Neutrophil (primary cell): Measurements from ENCODE around the gene STON2.

Source experiments
- H3K27ac ChIP-seq: fragments of 200-600 bp; sonication (generic); 2 replicates; pipeline ENCODE4 v1.5.1; 2016; ENCODE audit warnings: mild to moderate bottlenecking, moderate library complexity
- H3K27me3 ChIP-seq: fragments of 200-600 bp; sonication (generic); 2 replicates; pipeline ENCODE4 v1.6.0; 2016; ENCODE audit warnings: mild to moderate bottlenecking
- H3K36me3 ChIP-seq: fragments of 200-600 bp; sonication (generic); 2 replicates; pipeline ENCODE4 v1.5.1; 2017
- H3K4me1 ChIP-seq, 2 experiments: fragments of 200-600 bp in 1 of 2; sonication (generic) in 1 of 2; 1 replicate in 1 of 2; 2 replicates in 1 of 2; pipeline versions ENCODE4 v1.5.1 to v1.6.1; 2013 to 2016; ENCODE audit warnings: low read depth in 1 of 2, low read length in 1 of 2, mild to moderate bottlenecking in 1 of 2, moderate library complexity in 1 of 2; ENCODE audit not compliant: control insufficient read depth in 1 of 2, insufficient read depth in 1 of 2
- H3K4me3 ChIP-seq, 2 experiments: fragments of 200-600 bp in 1 of 2; sonication (generic) in 1 of 2; 1 replicate in 1 of 2; 2 replicates in 1 of 2; pipeline ENCODE4 v1.5.1; 2013 to 2016; ENCODE audit warnings: low read depth in 1 of 2, low read length in 1 of 2, mild to moderate bottlenecking in 1 of 2, moderate library complexity in 1 of 2
- H3K9me3 ChIP-seq: fragments of 200-600 bp; sonication (generic); 2 replicates; pipeline ENCODE4 v1.5.1; 2016
- CTCF ChIP-seq: fragments of 200-600 bp; sonication (generic); IDR thresholded peaks from 2 replicates; pipeline ENCODE4 v1.5.1; 2016; ENCODE audit warnings: antibody characterized with exemption

STON2 gene, protein sequence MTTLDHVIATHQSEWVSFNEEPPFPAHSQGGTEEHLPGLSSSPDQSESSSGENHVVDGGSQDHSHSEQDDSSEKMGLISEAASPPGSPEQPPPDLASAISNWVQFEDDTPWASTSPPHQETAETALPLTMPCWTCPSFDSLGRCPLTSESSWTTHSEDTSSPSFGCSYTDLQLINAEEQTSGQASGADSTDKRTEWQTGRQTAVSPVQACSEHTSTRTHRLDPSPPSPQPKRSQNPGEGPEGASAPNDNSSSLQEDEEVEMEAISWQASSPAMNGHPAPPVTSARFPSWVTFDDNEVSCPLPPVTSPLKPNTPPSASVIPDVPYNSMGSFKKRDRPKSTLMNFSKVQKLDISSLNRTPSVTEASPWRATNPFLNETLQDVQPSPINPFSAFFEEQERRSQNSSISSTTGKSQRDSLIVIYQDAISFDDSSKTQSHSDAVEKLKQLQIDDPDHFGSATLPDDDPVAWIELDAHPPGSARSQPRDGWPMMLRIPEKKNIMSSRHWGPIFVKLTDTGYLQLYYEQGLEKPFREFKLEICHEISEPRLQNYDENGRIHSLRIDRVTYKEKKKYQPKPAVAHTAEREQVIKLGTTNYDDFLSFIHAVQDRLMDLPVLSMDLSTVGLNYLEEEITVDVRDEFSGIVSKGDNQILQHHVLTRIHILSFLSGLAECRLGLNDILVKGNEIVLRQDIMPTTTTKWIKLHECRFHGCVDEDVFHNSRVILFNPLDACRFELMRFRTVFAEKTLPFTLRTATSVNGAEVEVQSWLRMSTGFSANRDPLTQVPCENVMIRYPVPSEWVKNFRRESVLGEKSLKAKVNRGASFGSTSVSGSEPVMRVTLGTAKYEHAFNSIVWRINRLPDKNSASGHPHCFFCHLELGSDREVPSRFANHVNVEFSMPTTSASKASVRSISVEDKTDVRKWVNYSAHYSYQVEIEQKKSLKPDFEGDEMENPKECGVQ

DNA sequence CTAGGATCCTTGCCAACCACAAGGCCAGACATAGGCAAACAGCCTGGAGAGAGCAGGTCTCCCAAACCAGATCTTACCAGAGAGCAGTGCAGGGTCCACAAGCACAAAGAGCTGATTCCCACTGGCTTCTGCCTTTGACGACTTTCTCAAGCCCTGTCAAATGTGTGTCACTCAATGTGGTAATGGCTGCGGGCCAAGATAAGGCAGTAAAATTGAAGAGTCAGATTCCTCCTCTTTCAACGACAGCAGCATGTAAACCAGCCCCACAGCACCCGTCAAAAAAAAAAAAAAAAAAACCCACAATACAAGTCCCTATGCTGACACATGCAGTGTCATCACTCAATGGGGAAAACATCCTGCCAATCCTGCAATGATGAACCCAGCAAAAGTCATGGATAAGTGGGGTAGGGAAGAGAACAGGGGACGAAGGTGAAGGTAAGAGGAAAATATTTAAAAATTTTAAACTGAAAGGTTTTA lies at the start of gene STON2:
Gene STON2, minus strand, starts transcription at position 123 of the 477 bp plus-strand sequence. CDS start 1,942 bp downstream, outside the sequence.
- H3K27ac ChIP-seq, result no peak within 1 kb of the TSS
- no peak for TF ChIP-seq CTCF
- no peaks in the 10 kb centered on the region for H3K27me3 ChIP-seq
- H3K4me3 ChIP-seq, result no peak within 1 kb of the TSS
- no peaks in the 10 kb centered on the region for H3K4me1 ChIP-seq
- no peaks in the 10 kb centered on the region for H3K36me3 ChIP-seq
- no peaks in the 10 kb centered on the region for H3K9me3 ChIP-seq

- peaks cover 0 to 3% of the 10 kb centered on the region in 2 experiments for H3K4me1 ChIP-seq
- no peak overlapping the region for H3K27ac ChIP-seq
- no peak for TF ChIP-seq CTCF
- H3K9me3 ChIP-seq, result no peaks in the 10 kb centered on the region
- no peaks in the 10 kb centered on the region for H3K36me3 ChIP-seq
- H3K27me3 ChIP-seq, result peaks cover 5% of the 10 kb centered on the region
- H3K4me3 ChIP-seq, result no peak overlapping the region
Observed at GRCh38 chr14:81449576-81449975, 49.5 kb upstream of the STON2 start.

DNA sequence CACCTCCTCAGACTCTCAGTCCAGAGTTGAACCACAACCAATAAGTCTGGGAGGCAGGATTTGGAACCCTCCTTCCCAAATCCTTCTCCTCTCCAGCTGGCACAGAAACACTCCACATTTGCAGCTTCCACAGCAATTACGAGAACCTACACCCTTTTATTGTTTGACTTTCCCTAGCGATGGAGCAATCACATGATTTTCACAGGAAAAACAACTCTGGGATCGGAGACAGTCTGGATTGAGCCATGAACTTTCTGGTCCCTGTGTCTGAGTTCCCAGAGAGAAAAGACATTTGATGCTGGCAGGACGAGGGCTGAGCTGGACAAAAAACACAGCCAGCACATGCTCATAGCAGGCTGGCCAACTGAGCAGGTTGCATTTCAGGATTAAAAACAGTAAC lies 49.0 kb upstream of the STON2 start:
- Histone ChIP-seq H3K27me3 (peaks cover 5% of the 10 kb centered on the region), H3K9me3 (no peaks in the 10 kb centered on the region), H3K36me3 (no peaks in the 10 kb centered on the region), H3K4me3 (no peak overlapping the region), H3K27ac (no peak overlapping the region), H3K4me1 (peaks cover 0 to 3% of the 10 kb centered on the region in 2 experiments)
- TF ChIP-seq CTCF, result no peak

- H3K4me3 ChIP-seq, result no peak overlapping the region
- H3K4me1 ChIP-seq, result no peaks in the 10 kb centered on the region
- TF ChIP-seq CTCF, result no peak
- no peaks in the 10 kb centered on the region for H3K9me3 ChIP-seq
- no peak overlapping the region for H3K27ac ChIP-seq
- no peaks in the 10 kb centered on the region for H3K36me3 ChIP-seq
- peaks cover 13% of the 10 kb centered on the region for H3K27me3 ChIP-seq
Observed at GRCh38 chr14:81447021-81447764, 47.1 kb upstream of the STON2 start.
